Measurements from ENCODE around the gene CDC73. TPM values are rescaled to one million over a fixed set of nuclear protein-coding genes. Genes with fewer than 3 reads are reported as not detected.

Gene CDC73
- total RNA-seq, 2 experiments from 2014 or later: 65.4 to 66.5 TPM

DNA sequence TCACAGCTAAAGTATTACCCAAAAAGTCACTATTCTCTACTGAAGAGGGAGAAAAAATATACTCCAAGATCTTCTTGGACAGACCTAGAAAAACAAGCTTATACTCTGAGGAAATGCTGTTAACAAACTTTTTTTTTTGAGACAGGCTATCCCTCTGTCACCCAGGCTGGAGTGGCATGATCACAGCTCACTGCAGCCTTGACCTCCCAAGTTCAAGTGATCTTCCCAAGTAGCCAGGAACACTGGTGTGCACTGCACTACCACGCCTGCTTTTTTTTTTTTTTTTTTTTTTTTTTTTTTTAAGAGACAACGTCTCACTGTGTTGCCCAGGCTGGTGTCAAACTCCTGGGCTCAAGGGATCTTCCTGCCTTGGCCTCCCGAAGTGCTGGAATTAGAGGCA is 33.9 kb upstream of the CDC73 start:
- Histone ChIP-seq H3K27me3 (ENCODE audit: control insufficient read depth in 1 of 2, insufficient read depth in 2 of 2, low read length in 2 of 2) (no peaks in the 10 kb centered on the region), H3K4me1 (ENCODE audit: insufficient read depth, low read length) (no peaks in the 10 kb centered on the region), H3K9me3 (ENCODE audit: control insufficient read depth in 1 of 2, insufficient read depth in 1 of 2, low read length in 2 of 2) (no peaks in the 10 kb centered on the region), H3K36me3 (ENCODE audit: insufficient read depth, low read length) (peaks cover 34% of the 10 kb centered on the region), H3K27ac (ENCODE audit: low read depth in 1 of 2, low read length in 2 of 2) (no peak overlapping the region), H3K4me3 (ENCODE audit: low read length) (no peak overlapping the region)
- ChIA-PET CTCF (interaction anchor here (0.7 kb wide), 1 partner anchor 34 kb away, joined by 3 read pairs; no protein-coding TSS in a partner anchor), POLR2A (no interaction called here)
- ATAC-seq (ENCODE audit: poor library complexity) (no peak), DNase-seq (no peak)
- intact Hi-C loops (cut with DNase I, micrococcal nuclease): no loop called here
- no peaks in the 10 kb centered on the region for H3K27me3 Mint-ChIP-seq
- no peak overlapping the region for H3K4me3 Mint-ChIP-seq
- H3K9me3 Mint-ChIP-seq: no peaks in the 10 kb centered on the region
- TF ChIP-seq, protein P1, sequence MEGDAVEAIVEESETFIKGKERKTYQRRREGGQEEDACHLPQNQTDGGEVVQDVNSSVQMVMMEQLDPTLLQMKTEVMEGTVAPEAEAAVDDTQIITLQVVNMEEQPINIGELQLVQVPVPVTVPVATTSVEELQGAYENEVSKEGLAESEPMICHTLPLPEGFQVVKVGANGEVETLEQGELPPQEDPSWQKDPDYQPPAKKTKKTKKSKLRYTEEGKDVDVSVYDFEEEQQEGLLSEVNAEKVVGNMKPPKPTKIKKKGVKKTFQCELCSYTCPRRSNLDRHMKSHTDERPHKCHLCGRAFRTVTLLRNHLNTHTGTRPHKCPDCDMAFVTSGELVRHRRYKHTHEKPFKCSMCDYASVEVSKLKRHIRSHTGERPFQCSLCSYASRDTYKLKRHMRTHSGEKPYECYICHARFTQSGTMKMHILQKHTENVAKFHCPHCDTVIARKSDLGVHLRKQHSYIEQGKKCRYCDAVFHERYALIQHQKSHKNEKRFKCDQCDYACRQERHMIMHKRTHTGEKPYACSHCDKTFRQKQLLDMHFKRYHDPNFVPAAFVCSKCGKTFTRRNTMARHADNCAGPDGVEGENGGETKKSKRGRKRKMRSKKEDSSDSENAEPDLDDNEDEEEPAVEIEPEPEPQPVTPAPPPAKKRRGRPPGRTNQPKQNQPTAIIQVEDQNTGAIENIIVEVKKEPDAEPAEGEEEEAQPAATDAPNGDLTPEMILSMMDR (IDR thresholded peaks at IDR 0.05): no peak
- H3K36me3 Mint-ChIP-seq (ENCODE audit: low read depth): peaks cover 46% of the 10 kb centered on the region
- no peaks in the 10 kb centered on the region for H3K4me1 Mint-ChIP-seq (ENCODE audit: low read depth)
- H3K27ac Mint-ChIP-seq: no peak overlapping the region

DNA sequence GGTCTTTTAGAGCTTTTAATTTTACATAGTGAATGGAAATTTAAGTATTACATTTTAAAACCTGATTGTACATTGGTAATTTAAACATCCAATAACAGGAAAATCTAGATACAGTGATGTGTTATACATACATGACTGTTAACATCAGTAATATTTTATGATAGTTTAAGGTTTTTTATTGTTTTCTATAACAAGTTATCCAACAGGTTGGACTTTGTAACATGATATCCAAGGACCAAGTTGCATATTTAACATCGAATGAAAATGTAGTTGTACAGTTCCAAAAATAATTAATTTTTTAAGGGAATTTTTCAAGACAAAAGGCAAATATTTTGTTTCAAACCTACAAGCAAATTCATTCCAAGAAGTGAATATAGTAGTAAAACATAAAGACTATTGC is 31.0 kb upstream of the CDC73 start:
- Histone ChIP-seq H3K4me1 (ENCODE audit: insufficient read depth, low read length) (no peaks in the 10 kb centered on the region), H3K27me3 (ENCODE audit: control insufficient read depth in 1 of 2, insufficient read depth in 2 of 2, low read length in 2 of 2) (no peaks in the 10 kb centered on the region), H3K27ac (ENCODE audit: low read depth in 1 of 2, low read length in 2 of 2) (no peak overlapping the region), H3K36me3 (ENCODE audit: insufficient read depth, low read length) (peaks cover 19% of the 10 kb centered on the region), H3K9me3 (ENCODE audit: control insufficient read depth in 1 of 2, insufficient read depth in 1 of 2, low read length in 2 of 2) (no peaks in the 10 kb centered on the region), H3K4me3 (ENCODE audit: low read length) (no peak overlapping the region)
- intact Hi-C loops (cut with DNase I, micrococcal nuclease): no loop called here
- Mint-ChIP-seq H3K9me3 (no peaks in the 10 kb centered on the region), H3K27ac (no peak overlapping the region), H3K4me3 (no peak overlapping the region), H3K4me1 (ENCODE audit: low read depth) (no peaks in the 10 kb centered on the region), H3K36me3 (ENCODE audit: low read depth) (peaks cover 40% of the 10 kb centered on the region), H3K27me3 (no peaks in the 10 kb centered on the region)
- TF ChIP-seq, protein P1 (IDR thresholded peaks at IDR 0.05): no peak
- POLR2A ChIA-PET: interaction anchor here (1.7 kb wide), 1 partner anchor 32 kb away, joined by 5 read pairs; the partner anchor contains the start of genes RO60 and UCHL5
- DNase-seq (no peak), ATAC-seq (ENCODE audit: poor library complexity) (no peak)
- CTCF ChIA-PET: no interaction called here

DNA sequence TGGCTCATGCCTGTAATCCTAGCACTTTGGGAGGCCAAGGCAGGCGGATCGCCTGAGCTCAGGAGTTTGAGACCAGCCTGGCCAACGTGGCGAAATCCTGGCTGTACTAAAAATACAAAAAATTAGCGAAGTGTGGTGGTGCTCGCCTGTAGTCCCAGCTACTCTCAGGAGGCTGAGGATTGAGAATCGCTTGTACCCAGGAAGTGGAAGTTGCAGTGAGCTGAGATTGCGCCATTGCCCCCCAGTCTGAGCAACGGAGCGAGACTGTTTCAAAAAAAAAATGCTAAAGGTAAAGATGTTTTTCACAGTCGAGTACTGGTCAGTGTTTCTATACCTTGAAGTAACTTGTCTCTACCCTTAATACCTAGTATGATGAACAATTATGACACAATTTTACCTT is 27.7 kb upstream of the CDC73 start:
- Histone ChIP-seq H3K9me3 (ENCODE audit: control insufficient read depth in 1 of 2, insufficient read depth in 1 of 2, low read length in 2 of 2) (no peaks in the 10 kb centered on the region), H3K27ac (ENCODE audit: low read depth in 1 of 2, low read length in 2 of 2) (no peak overlapping the region), H3K4me1 (ENCODE audit: insufficient read depth, low read length) (no peaks in the 10 kb centered on the region), H3K36me3 (ENCODE audit: insufficient read depth, low read length) (peaks cover 42% of the 10 kb centered on the region), H3K4me3 (ENCODE audit: low read length) (no peak overlapping the region), H3K27me3 (ENCODE audit: control insufficient read depth in 1 of 2, insufficient read depth in 2 of 2, low read length in 2 of 2) (no peaks in the 10 kb centered on the region)
- Mint-ChIP-seq H3K36me3 (ENCODE audit: low read depth) (peaks cover 59% of the 10 kb centered on the region), H3K9me3 (no peaks in the 10 kb centered on the region), H3K4me1 (ENCODE audit: low read depth) (peaks cover 9% of the 10 kb centered on the region), H3K27ac (no peak overlapping the region), H3K4me3 (no peak overlapping the region), H3K27me3 (no peaks in the 10 kb centered on the region)
- DNase-seq (no peak), ATAC-seq (ENCODE audit: poor library complexity) (no peak)
- ChIA-PET CTCF (interaction anchor here (0.9 to 1.5 kb wide), 2 partner anchors 14 to 28 kb away, joined by 3 to 4 read pairs; partner anchors contain the start of gene CDC73), POLR2A (no interaction called here)
- TF ChIP-seq, protein P1 (IDR thresholded peaks at IDR 0.05): no peak
- intact Hi-C loops (cut with DNase I, micrococcal nuclease): no loop called here
